Activated naive CD8-positive, alpha-beta T cell treated with anti-CD3 and anti-CD28 coated beads, Interleukin-2, amount 50 U/mL, for 16 hours (primary cell): ENCODE measurements around the gene GEMIN4.
"Not testable (repeated sequence)": the region's sequence is repeated elsewhere in the genome, so short reads cannot be mapped to it uniquely, and the experiment has no call there.

ENCODE experiments used
- DNase-seq: peaks from one replicate; pipeline ENCODE4 v3.0.0-alpha.2; 2020; ENCODE audit warnings: low read depth, low spot score

GEMIN4 gene

GRCh38 chr17:752002-752619 lies at the start of gene GEMIN4:
GEMIN4 (minus strand) TSS chr17:752264; CDS start chr17:752142, 122 bp downstream.
- DNase-seq: peak; percentile 95

DNA sequence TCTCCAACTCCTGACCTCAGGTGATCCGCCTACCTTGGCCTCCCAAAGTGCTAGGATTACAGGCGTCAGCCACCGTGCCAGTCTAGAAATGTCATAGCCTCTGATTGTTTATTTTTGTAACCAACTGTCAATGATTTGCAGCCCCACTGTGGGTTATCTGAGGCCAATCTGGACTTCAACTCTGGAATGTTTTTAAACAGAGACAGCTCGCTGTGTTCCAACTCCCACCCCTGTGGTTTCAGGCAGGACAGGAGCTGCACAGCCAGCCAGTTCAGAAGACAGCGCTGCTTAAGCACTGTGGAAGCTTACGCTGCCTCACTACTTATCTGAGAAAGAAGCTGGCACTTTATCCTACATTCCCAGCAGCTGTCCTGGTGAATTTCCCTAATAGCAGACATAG lies 49.6 kb upstream of the GEMIN4 start:
- DNase-seq: no peak

DNA sequence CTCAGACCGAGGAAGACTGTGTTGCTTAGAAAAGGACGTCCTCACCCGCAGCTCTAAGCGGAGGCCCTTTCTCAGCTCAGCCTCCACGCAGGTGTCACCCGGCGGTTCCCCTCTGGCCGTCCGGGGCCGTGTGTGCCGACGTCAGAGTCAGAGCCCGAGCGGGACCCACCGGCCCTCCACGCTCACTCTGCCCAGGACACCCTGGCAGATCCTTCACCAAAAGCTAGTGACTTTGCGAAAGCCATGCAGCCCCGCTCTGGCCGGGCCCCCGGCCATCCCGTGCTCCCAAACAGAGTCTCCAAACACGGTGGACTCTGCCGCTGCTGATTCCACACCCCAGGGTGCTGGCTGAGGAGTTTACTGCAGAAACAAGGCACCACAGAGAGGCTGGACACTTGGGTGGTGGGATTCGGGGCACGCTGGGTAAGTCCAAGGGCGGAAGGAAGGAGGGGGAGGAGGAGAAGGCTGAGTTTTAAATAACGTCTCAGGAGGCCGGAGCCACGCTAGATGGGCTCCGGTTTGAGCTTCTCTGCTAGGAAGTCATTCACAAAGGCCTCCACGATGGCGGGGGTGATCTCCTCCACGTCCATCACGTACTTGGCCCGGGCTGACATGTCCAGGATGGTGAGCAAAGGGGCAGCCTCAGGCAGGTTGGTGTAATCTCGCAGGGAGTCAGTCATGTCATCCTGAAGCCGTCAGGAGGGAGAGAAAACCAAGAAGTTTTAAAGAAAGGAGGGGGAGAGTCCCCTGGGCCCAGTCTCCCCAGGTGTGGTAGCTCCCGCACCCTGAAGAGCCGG lies 48.6 kb upstream of the GEMIN4 start:
- DNase-seq: no peak

GRCh38 chr17:799261-799660 lies 47.2 kb upstream of the GEMIN4 start:
- no peak for DNase-seq

GRCh38 chr17:798246-798645 lies 46.2 kb upstream of the GEMIN4 start:
- no peak for DNase-seq

DNA sequence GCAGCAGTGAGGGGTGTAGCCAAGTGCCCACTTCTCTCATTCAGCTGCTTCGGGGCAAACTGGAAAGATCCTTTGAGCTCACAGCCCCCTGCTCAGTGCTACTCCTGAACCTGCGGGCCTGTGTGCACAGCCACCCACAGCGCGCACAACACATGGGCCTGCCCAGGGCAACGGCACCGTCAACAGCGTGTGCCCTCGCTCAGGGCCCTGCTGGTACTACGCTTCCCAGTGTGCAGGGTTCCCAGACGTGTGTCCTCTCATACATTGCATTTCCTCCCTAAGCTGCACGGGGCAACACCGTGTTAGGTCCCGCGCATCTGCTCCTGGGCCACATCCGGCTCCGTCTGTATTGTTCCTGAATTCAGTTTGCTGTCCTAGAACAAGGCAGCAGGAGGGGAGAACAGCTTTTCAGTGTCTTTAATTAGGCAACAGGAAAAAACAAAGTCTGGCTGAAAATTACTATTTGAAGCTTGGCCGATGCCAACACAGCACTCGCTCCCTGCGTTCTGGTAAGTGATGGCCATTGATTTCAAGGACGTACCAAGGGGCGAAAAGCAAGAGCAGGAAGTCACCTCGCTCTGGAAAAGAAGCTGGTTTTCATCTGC lies 45.3 kb upstream of the GEMIN4 start:
- DNase-seq: no peak

DNA sequence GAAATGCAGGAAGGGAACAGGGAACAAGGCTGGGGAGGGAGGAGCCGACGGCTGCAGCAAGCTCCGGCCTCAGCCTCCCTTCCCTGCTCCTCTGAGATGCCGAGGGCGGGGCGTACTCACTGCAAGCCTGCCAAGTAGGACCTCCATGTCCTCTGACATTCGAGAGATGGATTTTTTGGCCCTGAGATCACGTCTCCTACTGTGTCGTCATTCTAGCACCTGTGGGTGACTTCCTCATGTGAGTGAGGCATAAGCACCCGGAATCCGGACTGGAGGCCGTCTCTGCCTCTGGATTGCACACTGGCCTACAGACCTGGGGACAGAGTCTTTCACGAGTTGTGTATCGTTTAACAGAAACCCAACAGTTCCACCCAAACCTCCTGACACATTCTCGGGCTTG lies 44.5 kb upstream of the GEMIN4 start:
- DNase-seq: no peak

DNA sequence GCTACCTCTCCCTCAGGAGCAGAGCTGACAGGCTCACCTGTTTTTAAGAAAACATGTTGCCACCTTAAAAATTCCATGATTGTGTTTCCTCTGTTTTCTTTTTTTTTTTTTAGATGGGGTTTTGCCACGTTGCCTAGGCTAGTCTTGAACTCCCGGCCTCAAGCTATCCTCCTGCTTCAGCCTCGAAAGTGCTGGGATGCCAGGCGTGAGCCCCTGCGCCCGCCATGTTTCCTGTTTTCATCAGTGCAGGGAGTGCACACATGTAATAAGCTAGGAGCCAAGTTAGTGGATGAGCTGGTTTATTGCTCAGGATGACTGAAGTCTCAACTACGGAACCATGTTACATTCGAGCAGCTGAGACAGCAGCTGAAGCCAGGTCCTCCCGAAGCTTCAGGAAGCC lies 43.7 kb upstream of the GEMIN4 start:
- DNase-seq: no peak

- no peak for DNase-seq
Measured at GRCh38 chr17:795276-795675, 43.2 kb upstream of the GEMIN4 start.

GRCh38 chr17:794876-795275 lies 42.8 kb upstream of the GEMIN4 start:
- no peak for DNase-seq

DNA sequence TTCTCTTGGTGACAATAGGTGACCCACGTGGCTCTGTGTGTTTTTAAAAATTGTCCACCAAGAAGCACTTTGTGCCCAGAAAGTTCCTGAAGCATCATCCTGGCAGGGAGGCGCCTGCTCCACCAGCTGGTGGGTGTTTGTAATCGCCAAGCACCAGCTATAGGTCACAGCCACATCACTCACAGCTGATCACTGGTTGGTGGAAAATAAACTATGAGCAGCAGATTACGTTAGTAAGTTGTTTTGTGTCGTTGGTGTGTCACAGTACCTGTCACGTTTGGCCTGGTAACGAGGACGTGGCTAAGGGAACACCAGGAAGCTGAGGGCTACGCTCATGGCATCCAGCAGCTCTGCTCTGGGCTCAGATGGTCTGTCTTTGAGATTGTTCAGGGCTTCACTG lies 40.2 kb upstream of the GEMIN4 start:
- DNase-seq: no peak

GRCh38 chr17:791829-792228 lies 39.8 kb upstream of the GEMIN4 start:
- no peak for DNase-seq

DNA sequence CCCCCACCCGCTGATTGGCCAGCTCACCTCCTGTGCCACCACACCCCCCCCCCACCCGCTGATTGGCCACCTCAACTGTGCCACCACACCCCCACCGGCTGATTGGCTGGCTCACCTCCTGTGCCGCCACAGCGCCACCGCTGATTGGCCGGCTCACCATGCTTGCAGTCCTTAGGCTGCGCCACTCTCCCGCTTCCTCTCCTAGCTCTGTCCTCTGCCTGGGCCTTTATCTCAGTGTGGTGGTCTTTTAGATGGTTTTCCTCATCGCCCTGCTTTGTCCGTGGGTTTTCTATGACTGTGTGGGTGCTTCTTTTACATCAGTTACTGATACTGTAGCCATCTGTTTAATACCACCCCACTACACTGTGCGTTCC lies 38.8 kb upstream of the GEMIN4 start:
- not testable (repeated sequence) for DNase-seq

DNA sequence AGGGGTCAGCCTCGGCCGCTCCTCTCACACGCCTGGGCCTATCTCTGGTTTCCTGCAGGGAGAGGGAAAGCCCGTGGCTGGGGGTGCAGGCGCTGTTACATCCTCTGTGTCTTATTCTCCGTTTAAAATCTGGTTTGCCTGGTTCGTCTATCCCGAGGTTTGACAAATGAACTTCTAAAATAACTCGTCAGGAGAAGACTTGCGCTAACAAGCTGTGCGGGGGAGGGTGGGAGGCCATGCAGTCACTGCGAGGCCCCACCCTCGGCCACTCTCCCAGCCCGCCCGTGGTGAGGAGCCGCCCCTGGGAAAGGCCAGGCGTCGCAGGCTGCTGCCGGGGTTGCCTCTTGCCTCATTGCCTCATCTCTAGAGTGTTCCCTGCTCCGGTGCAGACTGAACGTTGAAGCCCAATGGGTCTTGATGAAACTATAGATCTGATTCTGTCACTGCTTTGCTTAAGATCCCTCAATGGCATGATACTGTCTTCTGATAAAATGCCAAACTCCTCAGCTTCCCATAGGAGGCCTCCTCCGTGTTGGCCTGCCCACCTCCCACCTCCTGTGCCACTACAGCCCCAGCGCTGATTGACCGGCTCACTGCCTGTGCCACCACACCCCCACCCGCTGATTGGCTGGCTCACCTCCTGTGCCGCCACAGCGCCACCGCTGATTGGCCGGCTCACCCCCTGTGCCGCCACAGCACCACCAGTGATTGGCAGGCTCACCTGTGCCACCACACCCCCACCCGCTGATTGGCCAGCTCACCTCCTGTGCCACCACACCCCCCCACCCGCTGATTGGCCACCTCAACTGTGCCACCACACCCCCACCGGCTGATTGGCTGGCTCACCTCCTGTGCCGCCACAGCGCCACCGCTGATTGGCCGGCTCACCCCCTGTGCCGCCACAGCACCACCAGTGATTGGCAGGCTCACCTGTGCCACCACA lies 38.1 kb upstream of the GEMIN4 start:
- not testable (repeated sequence) for DNase-seq

DNA sequence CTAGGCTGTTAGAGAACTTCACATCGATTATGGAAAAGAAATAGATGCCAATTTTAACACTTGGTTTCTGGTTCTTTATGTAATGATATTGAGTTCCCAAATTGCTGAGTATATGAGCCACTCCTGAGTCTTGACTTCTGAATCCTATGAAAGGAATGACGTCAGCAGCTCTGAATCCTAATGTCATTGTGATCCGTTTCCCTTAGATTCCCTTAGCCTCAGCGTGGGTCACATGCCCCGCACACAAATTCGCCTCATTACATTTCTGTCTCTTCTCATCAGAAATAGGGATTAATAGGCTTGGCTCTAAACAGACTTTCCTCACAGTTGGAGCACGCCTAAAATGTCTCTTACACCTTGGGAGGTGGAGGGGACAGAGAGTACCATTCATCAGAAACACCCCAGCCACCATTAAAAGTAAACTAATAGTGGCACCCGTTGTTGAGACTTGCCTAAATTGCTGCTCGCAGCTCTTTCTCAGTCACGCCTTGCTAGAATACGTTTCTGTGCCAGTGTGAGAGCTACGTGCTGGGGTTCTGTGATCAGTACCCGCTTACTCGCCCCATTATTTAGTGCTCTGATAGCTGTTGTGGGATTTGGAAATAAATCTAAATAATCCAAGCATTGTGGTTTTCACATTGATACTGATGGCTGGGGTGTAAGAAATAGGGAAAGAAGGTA lies 37.2 kb upstream of the GEMIN4 start:
- no peak for DNase-seq

DNA sequence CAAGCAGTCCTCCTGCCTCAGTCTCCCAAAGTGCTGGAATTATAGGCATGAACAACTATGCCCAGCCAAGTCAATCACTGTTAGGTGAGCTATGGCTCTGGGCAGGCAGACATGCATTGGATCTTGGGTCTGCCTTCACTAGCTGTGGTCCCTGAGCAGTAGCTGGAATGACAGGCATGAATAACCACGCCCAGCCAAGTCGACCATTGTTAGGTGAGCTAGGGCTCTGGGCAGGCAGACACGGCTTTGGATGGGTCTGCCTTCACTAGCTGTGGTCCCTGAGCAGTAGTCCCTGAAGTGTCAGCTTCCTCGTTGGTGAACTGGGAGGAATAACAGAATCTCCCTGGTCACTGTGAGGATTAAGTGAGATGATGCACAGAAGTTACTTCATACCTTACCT lies 36.5 kb upstream of the GEMIN4 start:
- DNase-seq: no peak

- no peak for DNase-seq
Measured at GRCh38 chr17:787641-788221, 35.7 kb upstream of the GEMIN4 start.

- not testable (repeated sequence) for DNase-seq
Measured at GRCh38 chr17:785901-786300, 33.8 kb upstream of the GEMIN4 start.

DNA sequence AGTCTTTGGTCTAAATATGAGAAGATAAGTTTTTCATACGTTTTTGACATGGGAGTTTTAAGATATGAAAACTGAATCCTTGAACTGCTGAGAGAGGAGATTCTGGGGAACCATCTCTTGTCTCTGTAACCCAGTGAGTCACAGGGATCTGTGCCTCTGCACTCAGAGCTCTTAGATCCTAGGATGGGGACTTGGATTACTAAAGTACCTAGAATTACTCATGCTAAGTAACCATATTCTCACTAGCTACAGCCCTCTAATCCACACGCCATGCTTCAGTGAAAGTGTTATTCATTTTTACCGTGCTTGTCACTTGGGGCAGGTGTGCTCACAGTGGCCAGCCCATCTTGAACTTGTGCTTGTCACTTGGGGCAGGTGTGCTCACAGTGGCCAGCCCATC lies 32.1 kb upstream of the GEMIN4 start:
- DNase-seq: no peak

- peak; percentile 84 for DNase-seq
Measured at GRCh38 chr17:781805-782731, 30.0 kb upstream of the GEMIN4 start, which contains the start of the genes GLOD4 and MRM3. GLOD4 (minus strand) TSS chr17:782280; CDS start chr17:782255, 25 bp downstream. MRM3 (plus strand) TSS chr17:782353; CDS start chr17:782379, 26 bp downstream.
